Endometrial microvascular endothelial cells (primary cell): ENCODE measurements around the gene IGF2BP2. TPM values are rescaled to one million over a fixed set of nuclear protein-coding genes. Genes with fewer than 3 reads are reported as not detected.

ENCODE experiments used
- in situ Hi-C: cut with HindIII; loops from 2 replicates; pipeline ENCODE4 v1.10.0; 2017; ENCODE audit warnings: low sequenced_read_pairs, low pct_unique_long_range_greater_than_20kb; ENCODE audit errors: inconsistent ontology term
- total RNA-seq: library from RNA; depleted of rRNA; stranded (reverse); fragments of >200 nt; gene quantifications from one replicate; pipeline ENCODE4 v1.2.3, GENCODE V29; 2015; ENCODE audit errors: inconsistent ontology term

IGF2BP2 gene
- total RNA-seq, 1 donor from 2014 or later, result 39.9 TPM

DNA sequence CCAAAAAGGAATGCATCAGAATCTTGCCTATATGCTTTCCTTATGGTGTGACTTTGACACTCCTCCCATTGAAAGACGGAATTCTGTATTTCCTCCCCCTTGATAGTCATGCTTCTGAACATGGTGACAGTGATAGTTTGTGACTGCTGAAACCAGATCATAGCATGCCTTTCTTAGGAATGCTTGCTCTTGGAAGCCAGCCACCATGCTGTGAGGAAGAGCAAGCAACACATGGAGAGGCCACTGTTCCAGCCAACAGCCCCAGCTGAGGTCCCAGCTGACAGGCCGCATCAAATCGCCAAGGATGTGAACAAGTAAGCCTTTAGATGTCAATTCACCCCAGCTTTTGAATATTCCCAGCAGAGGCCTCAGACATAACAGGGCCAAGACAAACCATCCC lies 100.1 kb downstream of the IGF2BP2 start:
- in situ Hi-C loops, result no loop called here

DNA sequence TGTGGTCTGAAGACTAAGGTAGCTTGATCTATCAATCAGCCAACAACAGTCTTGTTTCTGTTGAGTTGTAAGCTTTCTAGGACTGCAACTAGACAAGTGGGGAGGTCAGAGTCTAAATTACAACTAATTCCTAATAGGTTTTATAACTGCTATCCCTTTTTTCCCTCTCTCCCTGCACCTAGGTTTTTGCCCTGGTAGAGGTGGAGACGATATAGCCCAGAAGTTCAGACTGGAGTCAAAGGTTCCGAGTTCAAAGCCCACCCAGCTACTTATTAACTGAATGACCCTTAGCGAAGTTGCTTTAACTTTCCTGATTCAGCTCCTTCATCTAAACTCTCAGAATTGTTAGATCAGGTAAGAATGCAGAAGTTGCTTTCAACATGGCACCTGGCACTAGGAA lies 100.6 kb downstream of the IGF2BP2 start:
- in situ Hi-C loops, result no loop called here

DNA sequence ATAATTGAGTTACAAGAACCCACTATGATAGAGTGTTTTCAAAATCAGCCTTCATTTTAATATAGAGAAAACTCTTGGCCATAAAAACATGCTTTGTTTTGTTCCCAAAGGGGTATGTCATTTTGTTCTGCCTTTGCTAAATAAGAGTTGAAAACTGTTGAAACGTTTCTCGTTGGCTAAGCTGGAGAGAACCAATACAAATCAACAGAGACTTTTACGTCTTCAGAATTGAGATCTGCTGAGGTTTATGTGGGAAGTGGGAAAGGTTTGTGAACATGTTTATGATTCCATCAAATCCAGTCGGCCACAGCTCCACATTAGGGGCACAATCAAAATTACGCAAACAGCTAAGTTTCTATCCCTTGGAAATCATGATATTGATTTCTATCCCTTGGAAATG lies 102.0 kb downstream of the IGF2BP2 start:
- in situ Hi-C loops, result no loop called here

DNA sequence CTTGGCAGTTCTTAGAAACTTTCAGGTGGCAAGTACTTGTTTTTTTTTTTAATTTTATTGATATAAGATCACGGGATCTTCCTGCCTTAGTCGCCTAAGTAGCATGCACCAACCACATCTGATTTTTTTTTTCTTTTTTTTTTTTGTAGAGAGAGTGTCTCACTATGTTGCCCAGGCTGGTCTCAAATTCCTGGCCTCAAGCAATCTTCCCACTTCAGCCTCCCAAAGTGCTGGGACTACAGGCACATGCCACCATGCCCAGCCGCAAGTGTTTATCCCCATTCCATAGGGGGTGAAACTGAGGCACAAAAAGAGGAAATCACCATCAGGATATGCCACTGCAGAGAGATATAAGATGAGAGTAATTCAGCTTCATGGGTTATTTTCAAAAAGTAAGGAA lies 102.9 kb downstream of the IGF2BP2 start:
- in situ Hi-C loops, result no loop called here

DNA sequence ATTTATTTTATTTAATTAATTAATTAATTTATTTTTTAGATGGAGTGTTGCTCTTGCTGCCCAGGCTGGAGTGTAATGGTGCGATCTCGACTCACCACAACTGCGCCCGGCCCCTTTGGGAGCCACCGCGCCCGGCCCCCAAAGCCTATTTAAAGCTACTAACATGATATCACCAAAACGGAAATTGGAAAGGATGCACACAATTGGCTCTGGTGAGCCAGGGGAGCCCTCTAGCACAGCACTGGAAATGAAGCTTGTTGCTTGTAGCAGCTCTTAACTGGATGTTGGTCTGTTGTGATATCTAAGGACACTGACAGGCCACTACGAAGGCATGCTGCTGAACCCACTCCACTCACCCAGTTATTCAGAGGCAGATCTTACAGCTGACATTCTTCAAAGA lies 104.5 kb downstream of the IGF2BP2 start:
- in situ Hi-C loops, result no loop called here

DNA sequence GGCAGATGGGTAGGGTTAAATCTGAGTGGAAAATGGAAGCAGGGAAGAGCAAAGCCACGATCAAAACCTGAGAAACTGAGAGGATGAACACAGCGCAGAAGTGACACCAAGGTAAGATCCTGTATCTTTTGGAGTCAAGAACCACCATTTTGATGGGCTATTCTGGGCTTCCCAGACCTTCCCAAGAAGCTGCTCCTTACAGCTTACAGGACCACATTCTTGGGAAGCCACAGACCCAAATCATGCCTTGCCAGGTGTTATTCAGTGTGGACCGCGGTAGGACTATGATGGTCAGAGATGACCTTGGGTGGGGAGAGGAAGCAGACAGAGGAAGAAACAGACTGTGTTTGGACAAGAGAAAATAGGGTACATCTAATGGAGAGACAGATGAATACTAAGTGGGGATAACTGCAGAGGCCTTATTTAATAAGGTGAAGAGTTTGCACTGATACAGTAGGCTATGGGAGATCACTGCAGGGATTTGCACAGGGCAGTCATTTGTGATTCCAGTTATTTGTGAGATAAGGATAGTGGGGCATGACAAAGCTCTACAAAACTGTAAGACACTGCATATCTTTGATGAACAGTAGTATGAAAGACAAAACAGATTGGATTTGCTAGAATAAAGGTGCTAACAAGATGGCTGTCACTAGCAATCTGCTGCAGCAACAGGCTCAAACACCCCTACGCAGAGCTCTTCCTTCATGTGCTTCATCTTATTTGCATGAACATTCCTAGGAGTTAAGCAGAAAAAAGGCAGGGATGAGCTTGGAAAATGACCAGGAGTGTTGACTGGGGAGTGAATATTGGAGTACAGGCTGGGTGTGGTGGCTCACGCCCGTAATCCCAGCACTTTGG lies 105.9 kb downstream of the IGF2BP2 start:
- in situ Hi-C loops, result no loop called here

DNA sequence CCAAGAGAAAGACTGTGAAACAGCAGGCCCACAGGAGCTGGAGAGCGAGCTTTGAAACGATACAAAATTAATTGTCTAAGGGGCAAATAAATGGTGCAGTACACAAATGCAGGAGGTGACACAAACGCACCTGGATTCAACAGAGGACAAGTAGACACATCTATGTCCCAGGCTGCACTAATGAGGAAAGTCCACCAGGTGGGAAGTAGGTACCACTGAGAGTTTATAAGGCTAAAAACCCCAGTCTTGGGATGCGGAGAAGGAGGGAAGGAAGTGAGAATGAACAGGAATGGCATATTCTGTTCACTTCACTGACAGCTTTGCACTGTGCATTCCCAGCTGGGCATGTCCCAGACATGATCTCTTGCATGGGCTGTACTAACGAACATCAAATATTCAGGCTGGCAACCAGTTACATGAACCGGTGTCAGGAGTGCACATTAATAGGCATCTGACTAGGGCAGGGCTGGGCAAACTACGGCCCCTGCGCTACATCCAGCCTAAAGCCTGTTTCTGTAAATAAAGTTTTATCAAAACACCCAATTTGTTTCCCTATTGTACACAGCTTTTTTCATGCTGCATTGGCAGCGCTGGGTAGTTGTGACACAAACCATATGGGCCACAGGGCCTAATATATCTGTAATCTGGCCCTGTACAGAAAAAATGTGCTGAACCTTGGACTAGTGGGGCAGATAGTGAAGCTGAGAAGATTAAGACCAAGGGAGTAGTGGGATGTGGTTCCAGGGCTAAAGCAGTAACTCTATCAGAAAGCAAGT lies 107.0 kb downstream of the IGF2BP2 start:
- in situ Hi-C loops, result no loop called here

DNA sequence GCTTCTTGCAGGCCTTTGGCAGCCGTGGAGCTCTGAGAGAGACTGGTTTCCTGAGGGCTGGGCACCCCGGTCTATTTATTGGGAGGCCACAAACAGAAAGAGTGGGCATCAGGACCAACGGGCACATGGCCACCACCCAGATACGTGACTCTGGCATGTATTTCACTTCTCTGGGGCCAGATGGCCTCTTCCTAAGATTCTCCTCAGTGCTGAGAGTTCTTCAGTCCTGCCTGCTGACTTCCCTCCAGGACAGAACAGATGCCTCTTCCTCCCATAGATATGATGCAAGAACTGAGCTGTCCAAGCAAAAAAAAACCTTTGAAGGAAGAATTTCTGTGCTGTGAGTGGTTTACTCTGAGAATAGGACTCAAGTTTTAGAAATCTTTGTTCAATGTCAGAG lies 107.7 kb downstream of the IGF2BP2 start:
- in situ Hi-C loops, result no loop called here

DNA sequence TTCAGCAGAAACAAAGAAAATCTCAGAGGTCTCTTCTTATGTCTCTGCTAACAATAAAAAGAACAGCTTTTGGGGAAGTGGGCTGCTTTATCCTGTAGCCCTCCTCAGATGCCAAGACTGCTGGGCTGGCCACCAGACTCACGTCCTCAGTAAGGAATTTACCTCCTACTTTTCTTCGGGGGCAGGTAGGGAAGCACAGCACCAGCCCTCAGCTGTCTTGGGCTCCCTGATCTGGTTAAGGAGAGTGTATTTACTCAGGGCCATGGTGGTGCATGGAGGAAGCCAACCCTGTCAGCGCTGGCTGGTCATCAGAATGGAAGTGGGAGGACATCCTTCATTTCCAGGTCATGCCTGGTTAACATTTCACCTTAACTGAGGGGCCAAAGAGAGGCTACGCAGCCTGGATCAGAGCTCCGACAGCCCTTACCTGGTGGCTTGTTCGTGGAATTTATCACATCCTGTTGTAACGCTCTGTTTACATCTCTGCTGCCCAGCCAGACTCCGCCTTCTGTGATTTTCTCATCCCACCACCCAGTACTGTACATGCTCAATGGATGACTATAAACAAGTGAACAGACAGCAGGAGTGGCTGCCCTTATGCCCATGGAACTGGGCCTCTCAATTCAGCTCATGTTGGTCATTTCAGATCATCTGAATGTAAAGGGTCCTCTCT lies 108.3 kb downstream of the IGF2BP2 start:
- in situ Hi-C loops, result no loop called here

DNA sequence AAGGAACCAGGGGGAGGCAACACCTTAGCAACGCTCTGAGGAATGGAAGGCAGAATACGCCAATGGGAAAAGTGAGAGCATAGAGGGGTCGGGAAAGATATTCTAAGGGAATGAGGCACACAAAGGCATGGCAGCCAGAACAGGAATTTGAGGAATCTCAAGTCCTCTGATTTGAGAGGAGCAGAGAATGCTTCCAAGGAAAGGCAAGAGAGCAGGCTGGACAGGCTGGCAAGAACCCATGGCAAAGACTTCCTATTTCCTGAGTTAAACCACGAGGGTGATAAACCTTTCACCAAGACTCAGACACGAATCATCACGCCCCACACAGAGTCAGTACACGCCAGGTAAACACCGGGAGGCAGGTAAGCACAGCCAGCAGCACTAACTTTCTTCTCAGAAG lies 109.8 kb downstream of the IGF2BP2 start:
- in situ Hi-C loops, result no loop called here

DNA sequence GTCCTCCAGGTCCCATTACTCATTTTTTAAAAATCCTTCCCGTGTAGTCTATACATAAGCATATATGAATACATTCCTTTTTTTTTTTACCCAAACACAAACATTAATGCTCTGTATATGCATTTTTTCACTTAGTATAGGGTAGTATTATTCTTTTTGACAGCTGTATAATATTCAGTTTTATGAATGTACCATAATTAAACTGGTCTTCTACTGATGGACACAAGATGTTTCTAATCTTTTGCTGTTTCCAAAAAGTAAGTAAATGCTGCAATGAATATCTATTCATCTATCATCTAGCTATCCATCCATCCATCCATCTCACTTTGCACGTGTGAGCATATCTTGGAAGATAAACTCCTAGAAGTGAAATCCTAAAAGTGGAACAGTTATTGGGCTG lies 110.8 kb downstream of the IGF2BP2 start:
- in situ Hi-C loops, result no loop called here

DNA sequence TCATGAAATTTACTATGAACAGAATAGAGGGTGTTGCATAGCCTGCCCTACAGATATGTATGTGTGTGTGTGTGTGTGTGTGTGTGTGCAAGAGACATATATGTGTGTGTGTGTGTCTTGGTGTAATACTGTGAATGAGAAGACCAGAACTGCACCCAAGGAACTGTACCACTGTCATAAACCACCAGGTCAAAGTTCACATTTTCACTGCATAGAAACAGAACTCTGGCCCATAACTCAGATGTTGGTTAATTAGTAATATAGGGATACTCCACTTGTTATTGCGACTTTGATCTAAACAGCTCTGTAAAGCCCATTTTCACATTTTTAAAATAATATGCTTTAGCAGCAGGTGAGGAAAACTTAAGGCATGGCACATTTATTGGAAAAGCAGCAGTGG lies 111.8 kb downstream of the IGF2BP2 start:
- in situ Hi-C loops, result no loop called here

DNA sequence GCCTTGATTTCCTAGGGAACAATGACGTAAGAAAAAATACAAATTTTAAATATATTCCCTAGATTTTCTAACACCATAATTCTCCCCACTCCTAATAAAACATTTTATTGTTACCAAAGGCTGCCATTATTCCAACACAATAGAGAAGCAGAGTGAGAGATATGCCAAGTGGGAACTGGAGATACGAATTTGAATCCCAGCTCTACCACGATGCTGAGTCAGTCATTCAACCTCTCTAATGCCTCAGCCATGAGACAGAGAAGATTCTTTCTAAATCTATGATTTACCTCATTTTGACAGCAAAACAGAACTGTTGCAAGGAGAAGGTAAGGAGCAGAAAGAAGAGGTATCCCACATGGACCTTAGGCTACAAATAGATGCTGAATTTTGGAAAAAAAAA lies 112.5 kb downstream of the IGF2BP2 start:
- in situ Hi-C loops, result no loop called here

DNA sequence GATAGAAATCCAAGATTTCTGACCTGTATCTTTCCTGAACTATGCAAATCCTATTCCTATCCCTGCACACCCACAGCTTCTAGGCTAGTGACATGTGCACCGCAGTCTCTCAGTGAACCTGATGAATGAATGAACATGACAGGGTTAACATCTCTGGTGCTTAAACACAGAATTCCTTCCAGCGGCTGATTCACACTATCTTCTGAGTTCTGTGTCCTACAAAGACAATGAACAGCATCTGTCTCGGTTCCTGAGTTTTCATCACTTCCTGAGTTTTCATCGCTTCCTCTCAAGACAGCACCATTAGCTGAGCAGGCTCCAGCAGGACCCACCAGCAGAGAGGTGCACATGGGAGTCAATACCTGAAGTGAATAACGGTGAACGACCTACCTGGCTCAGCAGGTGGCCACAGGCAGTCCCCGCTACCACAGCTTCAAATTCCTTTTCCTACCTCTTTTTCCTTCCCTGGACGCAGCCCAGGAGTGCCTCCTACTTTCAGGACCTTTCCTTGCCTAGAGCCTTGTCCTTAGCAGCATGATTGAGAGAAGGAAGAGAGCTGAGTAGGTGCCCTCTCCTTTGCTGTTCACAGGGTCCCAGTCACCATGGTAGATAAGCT lies 113.5 kb downstream of the IGF2BP2 start:
- in situ Hi-C loops, result no loop called here

DNA sequence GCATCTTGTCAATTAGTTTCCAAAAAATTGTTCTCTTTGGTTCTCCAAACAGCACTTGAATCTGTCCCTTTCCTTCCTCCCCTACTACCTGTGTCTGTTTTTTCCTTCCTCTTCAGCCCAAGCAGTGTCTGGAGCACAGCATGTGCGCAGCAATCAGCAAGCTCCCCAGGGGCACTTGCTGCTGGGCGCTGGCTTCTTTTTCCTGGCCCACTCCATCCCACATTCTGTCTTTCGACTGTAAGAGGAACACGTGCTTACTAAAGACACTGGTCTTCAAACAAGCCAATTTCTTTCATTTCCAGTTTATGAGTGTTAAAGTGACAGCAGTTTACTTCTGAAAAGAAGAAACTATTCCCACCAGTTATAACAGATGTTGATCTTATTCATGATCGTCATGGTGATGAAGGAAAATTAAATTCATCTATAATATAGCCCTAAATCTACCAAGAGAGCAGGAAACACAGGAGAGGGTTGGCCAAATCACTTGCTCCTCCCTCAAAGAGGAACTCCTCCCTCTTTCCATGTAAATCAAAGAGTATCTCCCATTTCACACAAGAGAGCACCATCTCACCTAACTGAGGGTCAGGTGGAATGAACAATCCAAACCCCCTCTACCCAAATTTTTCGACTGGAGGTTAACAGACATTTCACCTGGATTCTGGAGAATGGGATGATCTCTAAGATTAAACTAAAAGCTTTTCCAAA lies 115.4 kb downstream of the IGF2BP2 start:
- in situ Hi-C loops, result no loop called here

DNA sequence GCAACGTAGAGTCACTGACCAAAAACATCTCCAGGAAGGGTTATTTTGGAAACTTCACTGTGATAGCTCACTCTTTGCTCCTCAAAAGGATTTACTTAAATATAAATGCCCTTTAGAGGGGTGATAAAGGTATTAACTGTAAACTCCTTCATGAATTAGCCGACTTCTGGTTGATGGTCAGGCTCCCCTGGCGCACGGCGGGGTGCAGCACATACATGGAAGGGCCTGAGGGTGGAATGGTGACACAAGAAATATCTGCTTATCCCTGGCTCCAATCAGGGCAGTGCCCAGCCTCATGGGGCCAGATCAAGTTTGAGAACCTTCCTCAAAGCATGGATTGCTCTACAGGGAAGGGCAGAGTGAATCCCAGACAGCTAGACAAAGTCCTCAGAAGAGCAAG lies 116.5 kb downstream of the IGF2BP2 start:
- in situ Hi-C loops, result no loop called here

DNA sequence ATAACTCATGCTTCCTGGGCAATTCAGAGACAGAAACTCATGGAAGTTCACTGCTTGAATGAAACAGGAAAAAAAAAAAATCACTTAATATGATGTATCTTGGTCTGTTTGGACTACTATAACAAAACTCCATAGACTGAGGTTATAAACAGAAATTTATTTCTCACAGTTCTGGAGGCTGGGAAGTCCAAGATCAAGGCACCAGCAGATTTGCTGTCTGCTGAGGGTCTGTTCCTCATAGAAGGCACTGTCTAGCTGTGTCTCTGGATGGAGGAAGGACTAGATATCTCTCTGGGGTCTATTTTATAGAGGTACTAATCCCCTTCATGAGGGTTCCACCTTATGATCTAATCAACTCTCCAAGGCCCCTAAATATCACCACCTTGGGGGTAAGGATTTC lies 119.3 kb downstream of the IGF2BP2 start:
- in situ Hi-C loops, result no loop called here

DNA sequence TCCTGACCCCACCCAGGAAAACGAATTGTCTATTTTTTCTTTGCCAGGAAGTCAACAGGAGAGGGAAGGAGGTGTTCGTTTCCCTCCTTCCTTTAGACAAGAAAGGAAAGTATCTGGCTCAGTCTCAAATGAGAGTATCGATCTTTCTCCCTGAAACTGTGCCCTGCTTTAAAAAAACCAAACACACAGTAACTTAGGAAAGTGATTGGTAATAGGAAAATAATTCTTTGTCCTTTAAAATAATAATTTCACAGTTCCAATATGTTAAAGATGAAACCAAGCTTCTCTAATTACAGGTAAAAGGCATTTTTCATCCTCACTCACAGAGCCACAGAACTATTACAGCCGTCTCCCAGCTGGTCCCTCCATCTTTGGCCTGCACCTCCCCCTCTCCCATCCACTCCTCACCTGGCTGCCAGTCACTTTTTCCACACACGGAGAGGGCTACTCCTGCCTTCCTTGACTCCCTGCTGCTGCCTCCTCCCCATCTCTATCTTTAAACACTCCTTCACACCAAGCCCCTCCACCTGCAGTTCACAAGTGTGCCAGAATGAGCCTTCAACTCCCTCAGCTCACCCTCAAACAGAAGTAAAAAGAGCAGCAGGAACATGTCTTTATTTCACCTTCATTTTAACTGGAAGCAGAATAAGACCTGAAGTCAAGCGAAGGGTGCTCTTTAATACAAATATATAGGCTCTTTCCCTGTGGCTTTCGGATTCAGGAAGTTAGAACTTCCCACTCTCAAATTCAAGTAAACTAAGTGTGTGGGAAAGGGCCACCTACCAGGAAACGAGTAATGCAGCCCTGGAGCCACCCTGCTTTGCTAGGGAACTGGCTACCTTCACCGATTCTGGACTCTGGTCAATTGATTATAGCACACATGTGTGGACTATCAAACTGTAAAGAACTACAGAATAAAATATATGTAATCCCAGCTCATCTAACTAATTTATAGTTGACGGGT lies 122.3 kb downstream of the IGF2BP2 start:
- in situ Hi-C loops, result no loop called here
